Stomach (tissue), 4 donors: ENCODE results near the gene TMC5.

Experiments
- POLR2A ChIP-seq, 4 donors: fragments of 450-650 bp; IDR thresholded peaks; one replicate each; pipeline ENCODE4 v1.6.1; 2016; ENCODE audit warnings: antibody characterized with exemption in 4 of 4, control low read depth in 2 of 4, mild to moderate bottlenecking in 1 of 4, moderate library complexity in 1 of 4
- TF ChIP-seq, protein P1 (sequence below), 7 experiments: fragments of 450-650 bp in 4 of 7; fragments of 200-600 bp in 3 of 7; sonication (generic) in 3 of 7; IDR thresholded peaks; one replicate each; pipeline ENCODE4 v1.5.1; 2016 to 2019; ENCODE audit warnings: antibody characterized with exemption in 7 of 7, control low read depth in 2 of 7, mild to moderate bottlenecking in 1 of 7

DNA sequence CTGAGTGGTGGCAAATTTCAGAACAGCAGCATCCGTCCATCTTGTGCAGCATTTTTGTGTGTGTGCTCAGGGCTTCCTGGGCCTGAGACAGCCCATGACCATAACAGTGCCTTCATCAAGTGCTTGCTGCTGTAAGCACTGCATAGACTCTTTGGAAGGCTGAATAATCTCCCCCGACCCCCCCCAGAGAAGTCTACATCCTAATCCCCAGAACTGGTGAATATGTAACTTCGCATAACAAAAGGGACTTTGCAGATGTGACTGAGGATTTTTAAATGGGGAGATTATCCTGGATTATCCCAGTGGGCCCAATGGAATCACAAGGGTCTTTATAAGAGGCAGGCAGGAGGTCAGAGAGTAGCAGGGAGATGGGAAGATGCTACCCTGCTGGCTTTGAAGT, 50.6 kb downstream of the TMC5 start:
- TF ChIP-seq, protein P1, sequence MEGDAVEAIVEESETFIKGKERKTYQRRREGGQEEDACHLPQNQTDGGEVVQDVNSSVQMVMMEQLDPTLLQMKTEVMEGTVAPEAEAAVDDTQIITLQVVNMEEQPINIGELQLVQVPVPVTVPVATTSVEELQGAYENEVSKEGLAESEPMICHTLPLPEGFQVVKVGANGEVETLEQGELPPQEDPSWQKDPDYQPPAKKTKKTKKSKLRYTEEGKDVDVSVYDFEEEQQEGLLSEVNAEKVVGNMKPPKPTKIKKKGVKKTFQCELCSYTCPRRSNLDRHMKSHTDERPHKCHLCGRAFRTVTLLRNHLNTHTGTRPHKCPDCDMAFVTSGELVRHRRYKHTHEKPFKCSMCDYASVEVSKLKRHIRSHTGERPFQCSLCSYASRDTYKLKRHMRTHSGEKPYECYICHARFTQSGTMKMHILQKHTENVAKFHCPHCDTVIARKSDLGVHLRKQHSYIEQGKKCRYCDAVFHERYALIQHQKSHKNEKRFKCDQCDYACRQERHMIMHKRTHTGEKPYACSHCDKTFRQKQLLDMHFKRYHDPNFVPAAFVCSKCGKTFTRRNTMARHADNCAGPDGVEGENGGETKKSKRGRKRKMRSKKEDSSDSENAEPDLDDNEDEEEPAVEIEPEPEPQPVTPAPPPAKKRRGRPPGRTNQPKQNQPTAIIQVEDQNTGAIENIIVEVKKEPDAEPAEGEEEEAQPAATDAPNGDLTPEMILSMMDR (IDR thresholded peaks at IDR 0.05), result no peak
- no peak for TF ChIP-seq POLR2A (IDR thresholded peaks at IDR 0.05)
